ENCODE results near the gene MATR3.
"Not testable (repeated sequence)": the region's sequence is repeated elsewhere in the genome, so short reads cannot be mapped to it uniquely, and the experiment has no call there.

The MATR3 gene

GRCh38 chr5:139354186-139354585 lies 60.6 kb downstream of the MATR3 start:
- Histone ChIP-seq H3K27ac (ENCODE audit: low read depth, low read length) (no peak overlapping the region), H3K27me3 (ENCODE audit: insufficient read depth, low read length) (no peaks in the 10 kb centered on the region), H2AFZ (ENCODE audit: low read length, unreplicated experiment) (no peak overlapping the region), H3K79me2 (ENCODE audit: control insufficient read depth, insufficient read depth, low read length, unreplicated experiment) (peaks cover 78% of the 10 kb centered on the region), H3K36me3 (ENCODE audit: insufficient read depth, low read length) (peaks cover 7% of the 10 kb centered on the region; the same call in 1 of the 2 replicates), H3K4me1 (ENCODE audit: control insufficient read depth, insufficient read depth, low read length, unreplicated experiment) (peaks cover 6% of the 10 kb centered on the region), H3K4me3 (ENCODE audit: low read depth, low read length) (no peak overlapping the region)

GRCh38 chr5:139355900-139356299 lies 62.4 kb downstream of the MATR3 start:
- Histone ChIP-seq H3K4me1 (ENCODE audit: control insufficient read depth, insufficient read depth, low read length, unreplicated experiment) (peaks cover 15% of the 10 kb centered on the region), H3K79me2 (ENCODE audit: control insufficient read depth, insufficient read depth, low read length, unreplicated experiment) (peaks cover 80% of the 10 kb centered on the region)
- H3K27ac ChIP-seq (ENCODE audit: low read depth, low read length); H3K4me3 ChIP-seq (ENCODE audit: low read depth, low read length); H2AFZ ChIP-seq (ENCODE audit: low read length, unreplicated experiment); H3K36me3 ChIP-seq (ENCODE audit: insufficient read depth, low read length); H3K27me3 ChIP-seq (ENCODE audit: insufficient read depth, low read length): not testable (repeated sequence)

- peaks cover 20% of the 10 kb centered on the region for H3K4me1 ChIP-seq (ENCODE audit: control insufficient read depth, insufficient read depth, low read length, unreplicated experiment)
- H3K27me3 ChIP-seq (ENCODE audit: insufficient read depth, low read length) = no peaks in the 10 kb centered on the region
- H3K36me3 ChIP-seq (ENCODE audit: insufficient read depth, low read length) = peaks cover 7% of the 10 kb centered on the region; the same call in 1 of the 2 replicates
- H2AFZ ChIP-seq (ENCODE audit: low read length, unreplicated experiment) = no peak overlapping the region
- H3K79me2 ChIP-seq (ENCODE audit: control insufficient read depth, insufficient read depth, low read length, unreplicated experiment) = peaks cover 79% of the 10 kb centered on the region
- no peak overlapping the region for H3K27ac ChIP-seq (ENCODE audit: low read depth, low read length)
- no peak overlapping the region for H3K4me3 ChIP-seq (ENCODE audit: low read depth, low read length)
Measured at GRCh38 chr5:139358064-139358463, 64.5 kb downstream of the MATR3 start.

- no peak overlapping the region for H3K4me3 ChIP-seq (ENCODE audit: low read depth, low read length)
- H2AFZ ChIP-seq (ENCODE audit: low read length, unreplicated experiment) = no peak overlapping the region
- H3K79me2 ChIP-seq (ENCODE audit: control insufficient read depth, insufficient read depth, low read length, unreplicated experiment) = peaks cover 72% of the 10 kb centered on the region
- no peaks in the 10 kb centered on the region for H3K27me3 ChIP-seq (ENCODE audit: insufficient read depth, low read length)
- peaks cover 17% of the 10 kb centered on the region for H3K36me3 ChIP-seq (ENCODE audit: insufficient read depth, low read length)
- H3K27ac ChIP-seq (ENCODE audit: low read depth, low read length) = no peak overlapping the region
- H3K4me1 ChIP-seq (ENCODE audit: control insufficient read depth, insufficient read depth, low read length, unreplicated experiment) = peaks cover 20% of the 10 kb centered on the region
Measured at GRCh38 chr5:139360384-139360783, 66.8 kb downstream of the MATR3 start.

- Histone ChIP-seq H3K36me3 (ENCODE audit: insufficient read depth, low read length) (peaks cover 17% of the 10 kb centered on the region), H3K27ac (ENCODE audit: low read depth, low read length) (no peak overlapping the region), H2AFZ (ENCODE audit: low read length, unreplicated experiment) (no peak overlapping the region), H3K27me3 (ENCODE audit: insufficient read depth, low read length) (no peaks in the 10 kb centered on the region), H3K79me2 (ENCODE audit: control insufficient read depth, insufficient read depth, low read length, unreplicated experiment) (peaks cover 62% of the 10 kb centered on the region), H3K4me1 (ENCODE audit: control insufficient read depth, insufficient read depth, low read length, unreplicated experiment) (peaks cover 20% of the 10 kb centered on the region), H3K4me3 (ENCODE audit: low read depth, low read length) (no peak overlapping the region)
Measured at GRCh38 chr5:139361835-139362429, 68.4 kb downstream of the MATR3 start.

- no peaks in the 10 kb centered on the region for H3K27me3 ChIP-seq (ENCODE audit: insufficient read depth, low read length)
- peaks cover 45% of the 10 kb centered on the region for H3K79me2 ChIP-seq (ENCODE audit: control insufficient read depth, insufficient read depth, low read length, unreplicated experiment)
- H3K27ac ChIP-seq (ENCODE audit: low read depth, low read length) = no peak overlapping the region
- H3K36me3 ChIP-seq (ENCODE audit: insufficient read depth, low read length) = peaks cover 25% of the 10 kb centered on the region
- H3K4me3 ChIP-seq (ENCODE audit: low read depth, low read length) = no peak overlapping the region
- H2AFZ ChIP-seq (ENCODE audit: low read length, unreplicated experiment) = no peak overlapping the region
- H3K4me1 ChIP-seq (ENCODE audit: control insufficient read depth, insufficient read depth, low read length, unreplicated experiment) = peaks cover 19% of the 10 kb centered on the region
Measured at GRCh38 chr5:139363937-139364336, 70.4 kb downstream of the MATR3 start.

GRCh38 chr5:139364466-139364865 lies 70.9 kb downstream of the MATR3 start:
- Histone ChIP-seq H3K36me3 (ENCODE audit: insufficient read depth, low read length) (peaks cover 27% of the 10 kb centered on the region), H2AFZ (ENCODE audit: low read length, unreplicated experiment) (no peak overlapping the region), H3K4me1 (ENCODE audit: control insufficient read depth, insufficient read depth, low read length, unreplicated experiment) (peaks cover 15% of the 10 kb centered on the region), H3K79me2 (ENCODE audit: control insufficient read depth, insufficient read depth, low read length, unreplicated experiment) (peaks cover 43% of the 10 kb centered on the region), H3K27me3 (ENCODE audit: insufficient read depth, low read length) (no peaks in the 10 kb centered on the region), H3K4me3 (ENCODE audit: low read depth, low read length) (no peak overlapping the region), H3K27ac (ENCODE audit: low read depth, low read length) (no peak overlapping the region)

GRCh38 chr5:139368613-139369012 lies 75.1 kb downstream of the MATR3 start:
- Histone ChIP-seq H3K4me1 (ENCODE audit: control insufficient read depth, insufficient read depth, low read length, unreplicated experiment) (peaks cover 15% of the 10 kb centered on the region), H3K4me3 (ENCODE audit: low read depth, low read length) (no peak overlapping the region), H2AFZ (ENCODE audit: low read length, unreplicated experiment) (no peak overlapping the region), H3K36me3 (ENCODE audit: insufficient read depth, low read length) (peaks cover 36% of the 10 kb centered on the region), H3K79me2 (ENCODE audit: control insufficient read depth, insufficient read depth, low read length, unreplicated experiment) (peaks cover 6% of the 10 kb centered on the region), H3K27ac (ENCODE audit: low read depth, low read length) (peak overlapping the region; percentile 57), H3K27me3 (ENCODE audit: insufficient read depth, low read length) (no peaks in the 10 kb centered on the region)

GRCh38 chr5:139369181-139369580 lies 75.6 kb downstream of the MATR3 start:
- H3K27me3 ChIP-seq (ENCODE audit: insufficient read depth, low read length) = no peaks in the 10 kb centered on the region
- peaks cover 20% of the 10 kb centered on the region for H3K4me1 ChIP-seq (ENCODE audit: control insufficient read depth, insufficient read depth, low read length, unreplicated experiment)
- peaks cover under 1% of the 10 kb centered on the region for H3K79me2 ChIP-seq (ENCODE audit: control insufficient read depth, insufficient read depth, low read length, unreplicated experiment)
- no peak overlapping the region for H3K4me3 ChIP-seq (ENCODE audit: low read depth, low read length)
- peaks cover 31% of the 10 kb centered on the region for H3K36me3 ChIP-seq (ENCODE audit: insufficient read depth, low read length)
- H3K27ac ChIP-seq (ENCODE audit: low read depth, low read length) = peak overlapping the region; percentile 57
- no peak overlapping the region for H2AFZ ChIP-seq (ENCODE audit: low read length, unreplicated experiment)

- Histone ChIP-seq H3K27ac (ENCODE audit: low read depth, low read length) (no peak overlapping the region), H3K4me1 (ENCODE audit: control insufficient read depth, insufficient read depth, low read length, unreplicated experiment) (peaks cover 20% of the 10 kb centered on the region), H3K79me2 (ENCODE audit: control insufficient read depth, insufficient read depth, low read length, unreplicated experiment) (no peaks in the 10 kb centered on the region), H2AFZ (ENCODE audit: low read length, unreplicated experiment) (no peak overlapping the region), H3K36me3 (ENCODE audit: insufficient read depth, low read length) (peaks cover 25% of the 10 kb centered on the region), H3K27me3 (ENCODE audit: insufficient read depth, low read length) (no peaks in the 10 kb centered on the region), H3K4me3 (ENCODE audit: low read depth, low read length) (no peak overlapping the region)
Measured at GRCh38 chr5:139371482-139372435, 78.2 kb downstream of the MATR3 start.
